Neutrophil (primary cell): ENCODE results near the gene PGAP1.

Experiments
- H3K27ac ChIP-seq: fragments of 200-600 bp; sonication (generic); 2 replicates; pipeline ENCODE4 v1.5.1; 2016; ENCODE audit warnings: mild to moderate bottlenecking, moderate library complexity
- H3K27me3 ChIP-seq: fragments of 200-600 bp; sonication (generic); 2 replicates; pipeline ENCODE4 v1.6.0; 2016; ENCODE audit warnings: mild to moderate bottlenecking
- H3K36me3 ChIP-seq: fragments of 200-600 bp; sonication (generic); 2 replicates; pipeline ENCODE4 v1.5.1; 2017
- H3K4me1 ChIP-seq, 2 experiments: fragments of 200-600 bp in 1 of 2; sonication (generic) in 1 of 2; 1 replicate in 1 of 2; 2 replicates in 1 of 2; pipeline versions ENCODE4 v1.5.1 to v1.6.1; 2013 to 2016; ENCODE audit warnings: low read depth in 1 of 2, low read length in 1 of 2, mild to moderate bottlenecking in 1 of 2, moderate library complexity in 1 of 2; ENCODE audit not compliant: control insufficient read depth in 1 of 2, insufficient read depth in 1 of 2
- H3K4me3 ChIP-seq, 2 experiments: fragments of 200-600 bp in 1 of 2; sonication (generic) in 1 of 2; 1 replicate in 1 of 2; 2 replicates in 1 of 2; pipeline ENCODE4 v1.5.1; 2013 to 2016; ENCODE audit warnings: low read depth in 1 of 2, low read length in 1 of 2, mild to moderate bottlenecking in 1 of 2, moderate library complexity in 1 of 2
- H3K9me3 ChIP-seq: fragments of 200-600 bp; sonication (generic); 2 replicates; pipeline ENCODE4 v1.5.1; 2016
- CTCF ChIP-seq: fragments of 200-600 bp; sonication (generic); IDR thresholded peaks from 2 replicates; pipeline ENCODE4 v1.5.1; 2016; ENCODE audit warnings: antibody characterized with exemption

Gene PGAP1

GRCh38 chr2:196846295-196846694, 80.2 kb downstream of the PGAP1 start:
- Histone ChIP-seq H3K27ac (no peak overlapping the region), H3K4me1 (no peaks in the 10 kb centered on the region), H3K36me3 (no peaks in the 10 kb centered on the region), H3K27me3 (no peaks in the 10 kb centered on the region), H3K4me3 (no peak overlapping the region), H3K9me3 (no peaks in the 10 kb centered on the region)
- no peak for TF ChIP-seq CTCF

- Histone ChIP-seq H3K9me3 (no peaks in the 10 kb centered on the region), H3K27ac (no peak overlapping the region), H3K4me1 (peaks cover 0 to 7% of the 10 kb centered on the region in 2 experiments), H3K27me3 (no peaks in the 10 kb centered on the region), H3K4me3 (no peak overlapping the region), H3K36me3 (no peaks in the 10 kb centered on the region)
- TF ChIP-seq CTCF, result no peak
Observed at GRCh38 chr2:196845371-196845770, 81.1 kb downstream of the PGAP1 start.

GRCh38 chr2:196840171-196840570, 86.3 kb downstream of the PGAP1 start:
- H3K27me3 ChIP-seq, result no peaks in the 10 kb centered on the region
- TF ChIP-seq CTCF, result no peak
- H3K4me3 ChIP-seq, result no peak overlapping the region
- H3K9me3 ChIP-seq, result no peaks in the 10 kb centered on the region
- no peak overlapping the region for H3K27ac ChIP-seq
- H3K36me3 ChIP-seq, result no peaks in the 10 kb centered on the region
- H3K4me1 ChIP-seq, result peaks cover 0 to 7% of the 10 kb centered on the region in 2 experiments

- TF ChIP-seq CTCF, result no peak
- H3K36me3 ChIP-seq, result no peaks in the 10 kb centered on the region
Observed at GRCh38 chr2:196839574-196839973, 86.9 kb downstream of the PGAP1 start.

GRCh38 chr2:196836440-196836839, 90.1 kb downstream of the PGAP1 start:
- H3K27me3 ChIP-seq, result no peaks in the 10 kb centered on the region
- no peaks in the 10 kb centered on the region for H3K36me3 ChIP-seq
- no peak for TF ChIP-seq CTCF
- peaks cover 0 to 7% of the 10 kb centered on the region in 2 experiments for H3K4me1 ChIP-seq
- H3K9me3 ChIP-seq, result no peaks in the 10 kb centered on the region
- H3K4me3 ChIP-seq, result no peak overlapping the region
- H3K27ac ChIP-seq, result no peak overlapping the region

More at GRCh38 chr2:196839574-196839973, 86.9 kb downstream of the PGAP1 start:
- H3K4me1 ChIP-seq, result peaks cover 0 to 7% of the 10 kb centered on the region in 2 experiments
- H3K27ac ChIP-seq, result no peak overlapping the region
- no peak overlapping the region for H3K4me3 ChIP-seq
- H3K27me3 ChIP-seq, result no peaks in the 10 kb centered on the region
- H3K9me3 ChIP-seq, result no peaks in the 10 kb centered on the region

GRCh38 chr2:196830701-196831100, 95.8 kb downstream of the PGAP1 start:
- Histone ChIP-seq H3K4me3 (no peak overlapping the region), H3K4me1 (no peaks in the 10 kb centered on the region), H3K36me3 (no peaks in the 10 kb centered on the region), H3K9me3 (no peaks in the 10 kb centered on the region), H3K27ac (no peak overlapping the region), H3K27me3 (peaks cover 5% of the 10 kb centered on the region)
- TF ChIP-seq CTCF, result no peak
